Stimulated activated CD8-positive, alpha-beta memory T cell treated with anti-CD3 and anti-CD28 coated beads, Interleukin-7, amount 100 ng/mL, for 48 hours (primary cell): ENCODE measurements around the gene NOTUM.

ENCODE experiments used
- DNase-seq, 2 donors: peaks; one replicate each; pipeline ENCODE4 v3.0.0-alpha.2; 2020; ENCODE audit warnings: low read depth in 1 of 2; ENCODE audit errors: extremely low read depth in 1 of 2

The NOTUM gene

DNA sequence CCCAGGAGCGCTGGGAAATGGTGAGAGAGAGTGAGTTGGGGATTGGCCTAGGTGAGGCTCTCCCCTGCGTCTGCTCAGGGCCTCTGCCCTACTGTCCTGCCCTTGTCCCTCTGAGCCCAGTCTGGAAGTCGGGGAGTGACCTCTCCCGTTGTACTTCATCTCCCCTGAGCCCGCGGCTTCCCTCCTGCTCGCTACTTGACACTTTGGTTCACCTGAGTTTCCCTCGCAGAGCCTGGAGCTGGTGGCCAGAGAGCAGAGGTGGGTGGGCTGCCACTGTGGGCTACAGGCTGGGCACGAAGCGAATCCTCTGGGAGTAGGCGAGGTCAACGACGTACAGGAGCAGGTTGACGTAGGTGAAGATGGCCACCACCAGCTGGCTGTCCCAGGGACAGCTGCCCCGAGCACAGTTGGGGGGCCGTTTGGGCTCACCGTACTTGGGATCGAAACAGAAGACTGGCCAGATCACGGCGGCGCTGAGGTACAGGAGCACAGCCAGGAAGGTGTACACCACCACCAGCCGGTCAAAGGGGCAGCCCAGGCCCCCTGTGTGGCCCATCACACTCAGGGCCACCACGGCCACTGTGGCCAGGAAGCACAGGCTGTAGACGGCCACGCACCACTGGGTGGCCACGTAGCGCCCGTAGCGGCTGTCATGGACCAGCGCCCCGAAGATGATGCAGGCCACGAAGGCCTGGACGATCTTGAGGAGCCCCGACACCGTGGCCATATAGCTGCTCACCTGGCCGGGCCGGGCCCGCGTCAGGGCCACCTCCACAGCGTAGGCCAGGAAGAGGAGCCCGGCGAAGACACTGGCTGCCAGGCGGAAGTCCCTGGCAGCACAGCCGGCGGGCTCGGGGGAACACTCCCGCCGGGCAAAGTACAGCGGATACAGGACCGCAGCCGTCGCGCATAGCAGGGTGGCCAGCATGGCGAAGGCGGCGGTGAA, 20.2 kb downstream of the NOTUM start:
- DNase-seq, result no peak

DNA sequence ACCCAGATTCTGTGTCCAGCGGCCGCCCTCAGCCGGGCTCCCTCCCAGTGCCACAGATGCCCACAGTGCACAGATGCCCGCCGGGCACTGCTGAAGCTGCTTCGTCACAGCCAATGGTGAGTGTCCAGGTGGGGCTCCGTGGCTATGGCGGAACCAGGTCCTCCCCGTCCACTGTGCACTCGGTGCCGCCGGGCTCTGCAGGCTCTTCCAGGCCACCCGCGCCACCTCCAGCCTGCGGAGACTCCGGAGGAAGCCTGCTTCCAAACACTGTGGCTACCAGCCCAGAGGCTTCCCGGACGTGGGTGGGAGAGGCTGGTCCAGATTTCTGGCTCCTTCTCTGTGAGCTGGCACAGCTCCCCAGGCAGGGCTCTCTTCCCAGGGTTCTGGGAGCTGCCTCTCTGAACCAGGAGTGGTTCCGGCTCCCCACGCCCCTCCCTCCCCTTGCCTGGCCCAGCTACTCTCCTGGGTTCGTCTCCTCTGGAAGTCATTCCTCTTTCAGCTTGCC, 21.1 kb downstream of the NOTUM start:
- no peak for DNase-seq

DNA sequence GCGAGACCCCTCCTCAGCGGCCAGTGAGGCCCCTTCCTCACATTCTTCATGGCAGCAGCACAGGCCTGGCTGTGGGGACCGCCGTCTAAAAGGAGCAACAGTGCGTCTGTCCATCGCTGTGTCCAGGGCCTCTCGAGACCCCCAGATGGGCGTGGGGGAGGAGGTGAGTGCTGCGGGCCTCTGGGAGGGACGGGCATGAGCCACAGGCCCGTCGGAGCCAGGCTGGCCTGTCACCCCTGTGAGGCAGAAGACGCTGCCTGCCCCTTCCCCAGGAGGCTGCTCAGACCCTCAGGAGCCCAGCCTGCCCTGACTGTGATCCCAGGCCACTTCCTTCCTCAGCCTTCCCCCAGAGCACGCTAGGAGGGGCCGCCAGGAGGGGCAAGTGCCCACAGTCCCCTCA, 21.8 kb downstream of the NOTUM start:
- no peak for DNase-seq

DNA sequence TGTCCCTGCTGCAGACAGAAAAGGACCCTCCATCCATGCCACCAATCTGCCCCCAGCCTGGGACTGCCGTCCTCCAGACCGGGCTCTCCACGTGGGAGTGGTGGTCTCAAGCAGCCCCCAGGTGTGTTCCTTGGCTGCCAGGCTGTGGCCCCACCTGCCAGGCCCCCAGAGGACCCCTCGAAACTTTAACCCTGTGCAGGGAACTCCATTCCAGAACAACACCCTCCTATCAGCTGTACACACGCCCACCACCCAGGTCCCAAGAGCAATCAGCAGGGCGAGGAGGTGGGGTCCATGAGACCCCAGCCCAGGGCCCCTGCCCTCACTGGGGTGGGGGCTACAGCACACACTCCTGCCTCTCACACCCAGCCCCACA, 25.3 kb downstream of the NOTUM start:
- DNase-seq, result no peak

DNA sequence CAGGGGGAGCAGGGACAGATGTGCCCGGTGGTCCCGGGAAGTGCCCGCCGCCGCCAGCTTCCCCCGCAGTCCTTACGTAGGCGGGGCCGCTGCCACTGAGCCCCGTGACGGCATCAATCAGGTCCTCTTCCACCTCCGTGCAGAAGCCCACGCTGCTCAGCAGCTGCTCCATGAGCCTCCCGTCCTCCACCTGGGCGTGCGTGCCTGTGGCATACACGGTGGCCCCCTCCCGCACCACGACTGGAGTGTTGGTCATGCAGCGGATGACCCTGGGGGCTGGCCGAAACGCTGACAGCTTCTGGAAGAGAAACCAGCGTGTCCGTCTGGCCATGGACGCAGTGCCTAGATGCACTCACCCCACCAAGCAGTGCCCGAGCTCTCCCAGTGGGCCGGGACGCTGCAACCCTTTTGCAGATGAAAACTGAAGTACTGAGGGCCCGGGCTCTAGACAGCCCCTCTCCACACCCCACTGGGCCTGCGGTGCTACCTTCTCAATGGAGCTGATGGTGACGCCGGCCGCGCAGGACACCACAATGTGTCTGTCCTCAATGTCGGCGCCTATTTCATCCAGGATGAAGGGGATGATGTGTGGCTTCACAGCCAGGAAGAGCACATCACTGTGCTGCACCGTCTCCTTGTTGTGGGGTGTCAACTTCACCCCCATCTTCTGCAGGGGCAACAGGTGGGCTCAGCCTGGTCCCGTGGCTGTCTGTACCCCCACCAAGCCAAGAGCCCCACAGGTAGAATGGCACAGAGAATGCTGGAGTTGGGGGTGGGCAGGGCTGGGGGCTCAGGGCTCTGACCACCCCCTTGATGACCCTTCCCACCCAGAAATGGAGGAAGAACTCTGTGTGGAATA, 25.9 kb downstream of the NOTUM start:
- no peak for DNase-seq

DNA sequence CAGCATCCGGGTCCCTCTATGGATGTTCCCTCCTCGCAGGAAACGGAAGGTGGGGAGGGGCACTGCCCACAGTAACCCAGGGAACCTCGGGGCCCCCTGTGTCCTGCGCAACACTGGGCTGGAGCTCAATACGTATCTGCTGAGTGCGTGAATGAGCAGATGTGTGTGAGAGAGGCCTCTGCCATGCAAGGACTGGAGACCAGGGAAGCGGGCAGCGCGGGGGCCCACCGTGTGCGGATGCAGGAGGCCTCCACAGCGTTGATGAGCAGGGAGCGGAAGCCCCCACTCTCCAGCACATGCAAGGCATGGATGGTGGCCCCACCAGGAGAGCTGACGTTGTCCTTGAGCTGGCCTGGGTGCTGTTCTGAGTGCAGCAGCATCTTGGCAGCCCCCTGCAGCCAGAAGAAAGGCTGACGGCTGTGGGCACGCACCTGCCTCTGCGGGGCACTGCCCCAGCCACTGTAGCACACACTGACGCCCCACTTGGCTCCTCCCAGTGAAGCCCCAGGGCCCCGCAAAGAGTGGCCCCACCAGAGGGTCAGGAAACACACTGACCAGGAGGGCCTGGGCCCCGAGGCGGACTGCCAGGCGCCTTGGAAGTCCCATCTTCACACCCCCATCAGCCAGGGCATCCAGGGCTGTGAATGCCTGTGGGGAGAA, 26.8 kb downstream of the NOTUM start:
- DNase-seq, result no peak

DNA sequence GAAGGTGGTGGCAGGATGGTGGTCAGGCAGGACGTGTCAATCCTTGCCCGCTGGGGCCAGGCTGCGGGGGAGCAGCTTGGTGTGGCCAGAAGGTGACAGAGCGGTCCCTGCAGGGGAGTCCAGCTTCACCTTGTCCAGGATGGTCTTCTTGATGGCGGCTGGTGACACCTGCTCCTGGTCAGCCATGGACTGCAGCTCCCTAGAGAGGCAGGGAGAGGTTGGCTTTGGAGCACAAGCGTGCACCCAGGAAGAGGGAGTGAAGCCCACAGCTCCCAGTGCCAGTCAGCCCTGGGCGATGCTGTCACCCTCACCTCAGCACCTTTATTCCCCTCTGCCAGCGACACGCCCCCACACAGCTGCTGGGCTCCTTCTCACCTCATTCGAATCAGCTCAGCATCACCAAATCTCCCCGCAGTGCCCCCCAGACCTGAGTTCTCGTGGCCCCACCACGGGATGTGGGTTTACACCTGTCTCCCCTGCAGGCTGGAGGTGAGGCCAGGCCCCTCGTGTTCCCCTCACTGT, 27.7 kb downstream of the NOTUM start:
- no peak for DNase-seq

DNA sequence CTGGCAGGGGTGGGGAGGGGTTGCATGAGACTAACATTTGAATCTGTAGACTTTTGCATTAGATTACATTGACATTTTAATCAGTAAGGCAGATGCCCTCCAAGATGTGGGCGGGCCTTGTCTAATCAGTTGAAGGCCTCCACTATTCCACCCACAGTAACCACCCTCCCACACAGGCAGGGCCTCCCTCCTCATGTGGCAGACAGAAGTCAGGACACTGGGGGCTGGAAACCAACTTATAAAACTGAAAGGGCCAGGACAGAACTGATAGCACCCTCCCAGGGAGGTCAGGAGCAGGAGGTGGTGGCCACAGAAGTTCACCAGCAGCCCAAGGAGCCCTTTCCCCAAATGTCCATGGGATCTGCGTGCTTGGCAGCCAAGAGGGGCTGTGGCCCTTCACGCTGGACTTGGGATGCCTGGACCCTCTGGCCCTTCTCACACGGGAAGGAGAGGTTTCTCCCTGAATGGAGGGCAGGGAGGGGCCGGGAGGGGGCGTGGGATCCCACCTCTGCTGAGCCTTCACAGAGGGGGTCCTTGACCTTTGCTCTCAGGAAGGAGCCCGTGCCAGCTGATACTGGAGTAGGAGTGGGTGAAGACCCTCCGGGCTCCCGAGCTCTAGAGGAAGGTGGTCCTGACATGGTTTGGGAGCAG, 28.5 kb downstream of the NOTUM start:
- no peak for DNase-seq

DNA sequence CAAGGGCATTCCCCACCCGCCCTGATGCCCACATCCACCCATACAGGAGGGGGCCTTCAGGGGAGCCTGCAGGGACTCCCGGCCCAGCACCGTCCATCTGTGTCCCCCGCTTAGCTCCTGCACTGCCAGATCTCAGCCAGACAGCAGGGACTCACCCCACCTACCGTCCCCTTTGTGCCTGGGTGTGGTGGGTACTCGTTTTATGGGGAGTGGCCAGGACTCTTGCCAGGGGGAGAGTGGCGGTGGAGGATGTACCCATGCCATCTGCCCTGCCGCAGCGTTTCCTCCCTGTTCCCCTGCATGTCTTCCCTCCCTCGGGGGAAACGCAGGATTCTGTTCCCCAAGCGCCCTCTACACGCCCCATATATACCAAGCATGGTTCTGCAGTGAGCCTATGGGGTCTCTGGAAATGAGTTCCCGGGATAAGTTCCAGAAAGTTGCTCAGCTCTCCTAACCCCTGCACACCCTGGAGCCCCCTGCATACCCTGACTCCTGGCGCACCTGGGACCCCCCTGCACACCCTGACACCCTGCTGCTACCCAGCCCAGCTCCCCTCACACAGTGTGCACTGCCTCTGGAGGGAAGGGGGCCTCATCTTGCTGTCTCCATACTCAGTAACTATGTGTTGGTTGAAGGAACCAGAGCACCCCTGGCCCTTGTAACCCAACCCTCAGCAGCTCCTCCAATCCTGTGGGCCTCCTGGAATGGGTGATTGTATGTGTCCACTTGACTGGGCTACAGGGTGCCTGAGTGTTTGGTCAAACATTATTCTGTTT, 29.2 kb downstream of the NOTUM start:
- DNase-seq, result no peak

DNA sequence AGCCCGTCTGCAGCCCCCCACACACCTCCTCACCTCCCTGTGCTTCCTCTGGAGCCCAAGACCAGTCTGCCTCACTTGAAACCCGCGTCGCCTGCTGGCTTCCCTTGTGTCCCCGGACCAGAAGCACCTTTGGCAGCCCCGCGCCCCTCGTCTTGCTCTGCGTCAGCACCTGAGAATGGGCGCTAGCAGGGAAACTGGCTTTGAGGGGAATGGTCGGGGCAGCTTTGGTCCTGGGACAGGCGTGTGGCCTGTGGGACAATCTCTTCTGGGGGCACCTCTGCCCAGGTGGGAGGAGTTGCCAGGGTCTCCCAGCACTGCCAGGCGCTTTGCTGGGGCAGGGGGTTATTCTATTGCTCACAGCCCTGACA, 29.8 kb downstream of the NOTUM start:
- no peak for DNase-seq

DNA sequence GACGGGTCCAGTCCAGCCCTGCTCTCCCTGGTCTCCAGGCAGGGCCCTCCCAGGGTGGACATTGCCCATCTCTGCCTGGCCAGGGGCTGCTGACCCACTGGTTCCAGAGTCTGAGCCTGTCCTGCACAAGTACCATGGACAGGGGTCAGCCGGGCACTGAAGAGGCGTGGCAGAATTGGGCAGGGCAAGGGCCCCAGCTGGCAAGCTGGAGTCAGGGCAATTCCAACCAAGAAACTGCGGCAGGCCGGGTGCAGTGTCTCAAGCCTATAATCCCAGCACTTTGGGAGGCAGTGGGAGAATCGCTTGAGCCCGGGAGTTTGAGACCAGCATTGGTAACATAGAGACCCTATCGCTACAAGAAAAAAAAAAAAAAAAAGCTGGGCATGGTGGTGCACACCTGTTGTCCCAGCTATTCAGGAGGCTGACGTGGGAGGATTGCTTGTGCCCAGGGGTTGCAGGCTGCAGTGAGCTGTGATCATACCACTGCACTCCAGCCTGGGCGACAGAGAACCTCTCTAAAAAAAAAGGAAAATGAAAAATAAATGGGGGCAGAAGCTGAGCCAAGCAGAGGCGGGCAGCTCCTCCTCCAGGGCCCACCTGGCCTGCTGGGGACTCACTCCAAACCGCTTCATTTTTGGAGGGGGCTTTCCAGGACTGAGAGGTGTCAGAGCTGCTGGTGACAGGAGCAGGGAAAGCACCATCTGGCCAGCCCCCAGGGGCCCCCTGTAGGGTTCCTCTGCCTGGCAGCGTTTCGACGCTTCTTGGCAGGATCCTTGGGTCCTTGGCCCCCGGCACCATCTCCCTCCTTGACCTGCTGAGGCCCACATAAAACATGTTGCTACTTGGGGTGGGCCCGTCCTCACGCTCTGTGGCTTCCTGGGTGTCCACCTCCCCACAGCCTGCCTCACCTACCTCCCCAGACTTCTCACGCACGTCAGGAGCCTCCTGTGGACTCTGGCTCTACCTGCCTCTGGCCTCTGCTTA, 30.6 kb downstream of the NOTUM start:
- DNase-seq, result no peak

DNA sequence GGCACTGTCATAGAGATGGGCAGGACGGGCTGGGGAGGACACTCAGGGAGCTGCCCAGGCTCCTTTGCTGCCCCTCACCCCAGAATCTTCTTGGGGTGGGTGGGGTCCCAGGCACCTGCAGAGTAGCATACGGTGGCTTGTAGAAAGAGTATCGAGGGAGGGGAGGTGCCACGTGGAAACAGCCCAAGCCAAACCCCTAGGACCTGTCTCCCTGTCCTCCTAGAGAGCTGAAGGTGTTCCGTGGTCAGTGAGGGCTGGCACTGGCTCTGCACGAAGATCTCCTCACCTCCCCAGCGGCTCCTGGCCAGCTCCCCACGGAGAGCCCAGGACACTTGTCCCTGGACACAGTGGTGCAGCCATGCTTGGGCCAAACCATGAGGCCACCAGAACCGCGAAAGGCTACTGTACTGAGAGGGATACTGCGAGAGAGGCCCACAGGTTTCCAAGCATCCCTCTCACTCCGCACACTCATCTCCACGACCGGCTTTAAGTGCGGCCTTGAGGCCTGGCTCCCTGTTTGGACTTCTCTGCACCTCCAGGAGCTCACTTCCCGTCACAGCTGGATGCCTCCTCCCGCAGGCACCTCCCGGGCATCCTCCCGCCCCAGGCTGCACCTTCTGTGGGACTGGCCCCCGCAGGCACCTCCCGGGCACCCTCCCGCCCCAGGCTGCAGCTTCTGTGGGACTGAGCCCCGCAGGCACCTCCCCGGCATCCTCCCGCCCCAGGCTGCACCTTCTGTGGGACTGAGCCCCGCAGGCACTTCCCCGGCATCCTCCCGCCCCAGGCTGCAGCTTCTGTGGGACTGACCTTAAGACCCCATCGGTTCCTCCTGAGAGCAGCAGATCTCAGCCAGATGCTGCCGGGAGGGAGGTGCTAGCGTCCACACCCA, 31.5 kb downstream of the NOTUM start:
- DNase-seq, result no peak

DNA sequence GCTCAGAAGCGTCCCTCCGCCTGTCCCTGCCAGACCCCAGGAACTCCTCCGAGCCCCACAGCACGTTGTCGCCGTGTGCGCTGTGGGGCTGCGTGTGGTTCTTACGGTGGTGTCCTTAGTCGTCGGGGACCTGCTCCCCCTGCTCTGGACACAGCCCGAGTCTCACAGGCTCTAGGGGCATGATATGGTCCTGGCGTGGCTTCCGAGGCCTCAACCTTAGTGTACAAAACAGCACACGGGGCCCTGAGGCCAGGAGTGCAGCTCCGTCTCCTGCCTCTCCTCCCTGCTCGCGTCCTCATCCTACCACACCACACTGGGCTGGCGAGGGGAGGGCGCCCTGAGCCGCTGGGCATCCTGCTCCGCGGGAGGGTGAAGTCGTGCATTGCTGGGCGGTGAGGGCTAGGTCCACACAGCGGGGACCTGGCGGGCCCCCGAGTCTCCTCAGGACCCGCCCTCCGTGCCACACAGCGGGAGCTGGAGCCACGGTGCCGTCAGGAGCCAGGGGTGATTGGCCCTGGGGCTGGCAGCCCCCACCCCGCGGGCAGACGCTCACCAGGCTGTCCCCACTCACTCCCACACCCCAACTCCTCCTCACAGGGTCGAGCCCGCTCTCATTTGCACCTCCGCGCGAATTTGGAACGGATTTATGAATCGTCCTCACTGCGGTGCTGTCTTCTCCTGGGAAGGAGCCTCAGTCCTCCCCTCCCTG, 32.3 kb downstream of the NOTUM start:
- DNase-seq, result no peak

DNA sequence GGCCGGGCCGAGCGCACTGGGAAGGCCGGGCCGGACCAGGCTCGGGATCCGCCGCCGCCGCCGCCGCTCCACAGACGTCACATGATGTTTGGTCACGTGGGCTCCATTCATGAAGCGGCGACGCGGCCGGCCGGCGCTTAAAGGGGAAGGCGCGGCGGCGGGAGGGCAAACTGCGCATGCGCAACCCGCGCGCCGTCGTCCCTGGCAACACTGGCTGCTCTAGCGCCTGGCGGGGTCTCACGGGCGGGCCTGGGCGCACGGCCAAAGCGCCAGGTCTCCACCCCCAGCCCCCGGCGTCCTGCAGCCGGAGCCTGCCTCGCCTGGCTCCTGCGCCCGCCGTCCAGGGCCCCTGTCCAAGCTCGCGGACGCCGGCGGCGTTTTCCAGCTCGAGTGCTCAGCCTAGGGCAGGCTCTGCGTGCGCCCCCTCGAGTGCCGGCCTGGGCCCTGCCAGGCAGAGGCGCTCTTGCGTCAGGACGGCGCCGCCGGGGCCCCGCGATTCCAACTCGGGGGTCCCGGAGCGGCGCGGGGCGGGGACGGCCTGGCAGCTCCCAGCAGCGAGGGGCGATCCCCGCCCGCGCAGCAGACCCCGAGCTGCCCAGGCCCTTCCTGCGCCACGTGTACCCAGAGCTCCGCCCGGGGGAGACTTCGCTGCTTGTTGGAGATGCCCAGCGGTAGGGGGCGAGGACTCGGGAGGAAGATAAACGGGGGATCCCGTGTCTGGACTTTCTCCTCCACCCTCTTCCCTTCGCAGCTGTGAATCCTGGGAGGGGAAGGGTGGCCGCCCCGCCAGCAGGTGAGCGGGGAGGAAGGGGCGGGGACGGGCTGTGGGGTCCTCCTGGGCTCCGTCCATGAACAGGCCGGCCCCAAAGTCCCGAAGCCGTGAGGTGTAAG, 33.1 kb downstream of the NOTUM start, which contains the start of gene MAFG:
Gene MAFG (minus strand): TSS at position 83 of the 891 bp plus-strand sequence. CDS start 4,550 bp downstream, outside the sequence.
- DNase-seq, result peak; percentile 77 to 83

DNA sequence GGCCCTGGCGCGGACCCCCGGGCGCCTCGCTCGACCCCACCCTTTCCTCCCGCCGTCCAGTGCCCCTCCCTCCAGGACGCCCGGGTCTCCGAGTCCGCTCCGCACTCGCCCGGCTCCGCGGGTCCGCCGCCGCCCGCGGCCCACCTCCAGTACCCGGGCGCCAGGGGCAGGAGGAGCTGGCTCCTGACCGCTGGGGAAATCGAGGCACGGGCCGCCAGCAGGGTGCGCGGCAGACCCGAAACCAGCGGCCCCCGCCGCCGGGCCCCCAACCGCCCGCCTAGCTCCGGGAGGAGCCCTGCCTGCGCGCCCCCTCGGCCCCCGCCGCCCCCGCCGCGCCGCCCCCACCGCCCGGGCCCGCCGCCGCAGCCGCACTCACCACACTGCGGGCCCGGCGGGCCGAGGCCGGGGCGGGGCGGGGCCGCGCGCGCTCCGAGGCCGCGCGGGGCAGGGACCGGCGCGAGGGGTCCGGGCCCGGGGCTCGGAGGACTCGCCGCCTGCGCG, 33.8 kb downstream of the NOTUM start:
- DNase-seq, result no peak
